PC-9 (cell line): ENCODE data around the gene TGFBR2.

ENCODE experiments used
- CTCF ChIP-seq: fragments of 200-600 bp; sonication (generic); conservative IDR thresholded peaks from 2 replicates; pipeline ENCODE4 v1.6.1; 2017; ENCODE audit warnings: mixed run types, antibody characterized with exemption, mild to moderate bottlenecking, moderate library complexity
- EZH2 ChIP-seq: fragments of 200-600 bp; sonication (generic); IDR thresholded peaks from 2 replicates; pipeline ENCODE4 v1.8.0; 2017; ENCODE audit warnings: antibody characterized with exemption, low read depth

DNA sequence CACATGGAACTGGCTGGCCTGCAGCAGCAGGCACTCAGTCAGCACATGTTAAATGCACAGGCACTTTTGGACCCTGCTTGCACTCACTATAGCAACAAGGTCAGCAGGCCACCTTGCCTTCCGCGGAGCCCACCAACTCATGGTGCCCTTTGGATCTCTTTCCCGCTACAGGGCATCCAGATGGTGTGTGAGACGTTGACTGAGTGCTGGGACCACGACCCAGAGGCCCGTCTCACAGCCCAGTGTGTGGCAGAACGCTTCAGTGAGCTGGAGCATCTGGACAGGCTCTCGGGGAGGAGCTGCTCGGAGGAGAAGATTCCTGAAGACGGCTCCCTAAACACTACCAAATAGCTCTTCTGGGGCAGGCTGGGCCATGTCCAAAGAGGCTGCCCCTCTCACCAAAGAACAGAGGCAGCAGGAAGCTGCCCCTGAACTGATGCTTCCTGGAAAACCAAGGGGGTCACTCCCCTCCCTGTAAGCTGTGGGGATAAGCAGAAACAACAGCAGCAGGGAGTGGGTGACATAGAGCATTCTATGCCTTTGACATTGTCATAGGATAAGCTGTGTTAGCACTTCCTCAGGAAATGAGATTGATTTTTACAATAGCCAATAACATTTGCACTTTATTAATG, 85.0 kb downstream of the TGFBR2 start:
- no peak for TF ChIP-seq CTCF
- TF ChIP-seq EZH2, result no peak
